ENCODE measurements around the gene ABHD16A. TPM values are rescaled to one million over a fixed set of nuclear protein-coding genes. Genes with fewer than 3 reads are reported as not detected.
A peak's percentile ranks its signal among the peaks of the same experiment; 100 is the strongest.

Gene ABHD16A
- total and polyA plus RNA-seq, 2 of the 13 experiments (the other 11 are each of a cell fraction or from before 2014, with no cell fraction given), result 43.5 to 45.4 TPM

DNA sequence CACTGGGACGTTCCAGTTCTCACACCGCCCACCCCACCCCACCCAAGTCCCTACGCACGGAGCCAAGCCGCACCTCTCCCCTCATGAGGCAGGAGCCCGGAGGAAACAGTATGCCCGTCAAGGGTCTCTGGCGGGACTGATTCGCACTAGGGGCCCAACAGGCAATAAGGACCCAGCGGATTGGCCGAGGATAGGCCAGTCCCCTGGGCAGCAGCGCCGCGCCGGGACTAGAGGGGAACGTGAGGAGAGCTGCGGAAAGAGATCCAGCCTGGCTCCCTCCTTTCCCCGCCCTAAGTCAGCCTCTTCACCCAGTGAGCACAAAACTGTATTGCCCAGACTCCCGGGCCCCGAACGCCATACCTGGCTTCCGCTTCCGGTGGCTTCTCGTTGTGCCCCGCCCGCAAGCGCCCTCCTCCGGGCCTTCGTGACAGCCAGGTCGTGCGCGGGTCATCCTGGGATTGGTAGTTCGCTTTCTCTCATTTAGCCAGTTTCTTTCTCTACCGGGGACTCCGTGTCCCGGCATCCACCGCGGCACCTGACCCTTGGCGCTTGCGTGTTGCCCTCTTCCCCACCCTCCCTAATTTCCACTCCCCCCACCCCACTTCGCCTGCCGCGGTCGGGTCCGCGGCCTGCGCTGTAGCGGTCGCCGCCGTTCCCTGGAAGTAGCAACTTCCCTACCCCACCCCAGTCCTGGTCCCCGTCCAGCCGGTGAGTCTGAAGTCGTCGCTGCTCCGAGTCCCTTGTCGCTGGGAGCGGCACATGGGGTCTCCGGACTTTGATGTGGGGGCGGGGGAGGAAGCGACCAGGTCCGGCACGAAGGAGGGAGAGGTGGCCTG, 37.4 kb downstream of the ABHD16A start, which contains the start of gene CSNK2B (continued):
- TF ChIP-seq RFX5 (IDR thresholded peaks at IDR 0.05; ENCODE audit: low read depth, low read length) (no peak), REL (CRISPR knock-in tag; conservative IDR thresholded peaks at IDR 0.05) (no peak; the same call in 1 of the 2 replicates), HNRNPH1 (optimal IDR thresholded peaks at IDR 0.05; ENCODE audit: low read depth, low read length) (peak; percentile 83), AHDC1 (CRISPR knock-in tag; IDR thresholded peaks at IDR 0.05; ENCODE audit: borderline replicate concordance) (0 out of 2 replicates have a peak, but pooled peaks have one; percentile 14), NFYC (CRISPR knock-in tag; IDR thresholded peaks at IDR 0.05) (peak; percentile 69), ZNF17 (CRISPR knock-in tag; IDR thresholded peaks at IDR 0.05) (no peak), SRF (IDR thresholded peaks at IDR 0.05; ENCODE audit: low read depth, low read length) (peak; percentile 87), ZBED4 (CRISPR knock-in tag; IDR thresholded peaks at IDR 0.05; ENCODE audit: borderline replicate concordance) (peak; percentile 29; the same call in 1 of the 2 replicates), ZFP36L2 (CRISPR knock-in tag; IDR thresholded peaks at IDR 0.05) (no peak)
